OCI-LY3 (cell line): ENCODE results near the gene PLB1.

ENCODE experiments used
- H2AFZ ChIP-seq: fragments of 200-600, 300-600 bp; shearing (Covaris generic); 2 replicates; pipeline ENCODE4 v1.6.0; 2014; ENCODE audit warnings: antibody characterized with exemption, low read depth, low read length
- H3K27ac ChIP-seq: fragments of 200-600, 300-600 bp; sonication (generic); 2 replicates; pipeline ENCODE4 v1.5.1; 2014; ENCODE audit warnings: mild to moderate bottlenecking, low read length, moderate library complexity, mixed read lengths
- H3K27me3 ChIP-seq: fragments of 200-600, 300-600 bp; sonication (generic); 2 replicates; pipeline ENCODE4 v1.6.1; 2014; ENCODE audit warnings: low read depth, low read length, mixed read lengths
- H3K36me3 ChIP-seq: fragments of 200-600, 300-600 bp; sonication (generic); replicated peaks from 2 replicates; pipeline ENCODE3; 2014; ENCODE audit warnings: low read depth, low read length, mixed read lengths
- H3K4me1 ChIP-seq: fragments of 300-600, 200-600 bp; sonication (generic); 2 replicates; pipeline ENCODE4 v1.6.1; 2014; ENCODE audit warnings: low read length, mixed read lengths
- H3K4me2 ChIP-seq: fragments of 200-600, 300-600 bp; sonication (generic); 2 replicates; pipeline ENCODE4 v1.6.1; 2014; ENCODE audit warnings: low read length, mixed read lengths
- H3K4me3 ChIP-seq: fragments of 300-600, 200-600 bp; sonication (generic); 2 replicates; pipeline ENCODE4 v1.5.1; 2014; ENCODE audit warnings: antibody characterized with exemption, mild to moderate bottlenecking, low read length, moderate library complexity
- H3K79me2 ChIP-seq: fragments of 300-600, 200-600 bp; shearing (Covaris generic); 2 replicates; pipeline ENCODE4 v1.6.1; 2014; ENCODE audit warnings: mild to moderate bottlenecking, low read length, mixed read lengths
- H3K9ac ChIP-seq: fragments of 300-600, 200-600 bp; shearing (Covaris generic); 2 replicates; pipeline ENCODE4 v1.6.0; 2014; ENCODE audit warnings: mild to moderate bottlenecking, low read length, moderate library complexity
- H3K9me3 ChIP-seq: fragments of 200-600, 300-600 bp; shearing (Covaris generic); 2 replicates; pipeline ENCODE4 v1.6.1; 2014; ENCODE audit warnings: low read length, mixed read lengths; ENCODE audit not compliant: insufficient read depth
- H4K20me1 ChIP-seq: fragments of 200-600, 300-600 bp; sonication (generic); 2 replicates; pipeline ENCODE4 v1.6.1; 2016; ENCODE audit warnings: low read length, mixed read lengths; ENCODE audit not compliant: insufficient read depth
- EZH2phosphoT487 ChIP-seq: fragments of 200-600 bp; shearing (Covaris generic); IDR thresholded peaks from 2 replicates; pipeline ENCODE4 v1.6.1; 2018; ENCODE audit warnings: antibody characterized with exemption, mixed run types, low read depth
- TF ChIP-seq, protein P1 (sequence below): fragments of 200-600, 300-600 bp; sonication (generic); IDR thresholded peaks from 2 replicates; pipeline ENCODE4 v1.5.1; 2014; ENCODE audit warnings: antibody characterized with exemption, low read length, low read depth

The PLB1 gene

GRCh38 chr2:28493636-28494035, 2.2 kb upstream of the PLB1 start:
- H2AFZ ChIP-seq = no peak overlapping the region
- H4K20me1 ChIP-seq = no peaks in the 10 kb centered on the region
- no peaks in the 10 kb centered on the region for H3K36me3 ChIP-seq
- TF ChIP-seq, protein P1, sequence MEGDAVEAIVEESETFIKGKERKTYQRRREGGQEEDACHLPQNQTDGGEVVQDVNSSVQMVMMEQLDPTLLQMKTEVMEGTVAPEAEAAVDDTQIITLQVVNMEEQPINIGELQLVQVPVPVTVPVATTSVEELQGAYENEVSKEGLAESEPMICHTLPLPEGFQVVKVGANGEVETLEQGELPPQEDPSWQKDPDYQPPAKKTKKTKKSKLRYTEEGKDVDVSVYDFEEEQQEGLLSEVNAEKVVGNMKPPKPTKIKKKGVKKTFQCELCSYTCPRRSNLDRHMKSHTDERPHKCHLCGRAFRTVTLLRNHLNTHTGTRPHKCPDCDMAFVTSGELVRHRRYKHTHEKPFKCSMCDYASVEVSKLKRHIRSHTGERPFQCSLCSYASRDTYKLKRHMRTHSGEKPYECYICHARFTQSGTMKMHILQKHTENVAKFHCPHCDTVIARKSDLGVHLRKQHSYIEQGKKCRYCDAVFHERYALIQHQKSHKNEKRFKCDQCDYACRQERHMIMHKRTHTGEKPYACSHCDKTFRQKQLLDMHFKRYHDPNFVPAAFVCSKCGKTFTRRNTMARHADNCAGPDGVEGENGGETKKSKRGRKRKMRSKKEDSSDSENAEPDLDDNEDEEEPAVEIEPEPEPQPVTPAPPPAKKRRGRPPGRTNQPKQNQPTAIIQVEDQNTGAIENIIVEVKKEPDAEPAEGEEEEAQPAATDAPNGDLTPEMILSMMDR = no peak
- no peak for TF ChIP-seq EZH2phosphoT487
- no peaks in the 10 kb centered on the region for H3K27me3 ChIP-seq
- no peak overlapping the region for H3K9ac ChIP-seq
- H3K4me3 ChIP-seq = no peak overlapping the region
- no peaks in the 10 kb centered on the region for H3K4me1 ChIP-seq
- H3K79me2 ChIP-seq = no peaks in the 10 kb centered on the region
- H3K9me3 ChIP-seq = no peaks in the 10 kb centered on the region
- no peak overlapping the region for H3K27ac ChIP-seq
- no peak overlapping the region for H3K4me2 ChIP-seq

DNA sequence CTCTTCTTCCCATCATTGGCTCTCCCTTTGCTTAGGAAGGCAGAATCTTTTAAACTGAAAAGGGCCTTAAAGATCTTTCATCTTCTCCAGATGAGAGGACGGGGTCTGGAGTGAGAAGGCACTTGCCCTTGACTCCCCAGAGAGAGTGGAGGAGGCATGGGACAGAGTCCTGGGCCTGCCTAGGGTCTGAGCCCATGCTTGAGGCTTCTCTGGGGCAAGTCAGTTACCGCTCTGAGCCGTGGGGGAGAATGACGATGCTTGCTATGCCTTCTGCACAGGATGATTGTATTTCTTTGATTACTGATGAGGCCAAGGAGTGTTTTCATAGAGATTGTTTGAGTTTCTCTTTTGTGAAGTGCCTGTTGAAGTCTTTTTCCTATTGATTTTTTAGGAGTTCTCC, 921 bp downstream of the PLB1 start:
- Histone ChIP-seq H3K27ac (no peak overlapping the region), H3K79me2 (no peaks in the 10 kb centered on the region), H3K4me2 (no peak overlapping the region), H3K4me3 (no peak overlapping the region), H3K4me1 (no peaks in the 10 kb centered on the region), H3K27me3 (no peaks in the 10 kb centered on the region), H3K36me3 (no peaks in the 10 kb centered on the region), H3K9me3 (no peaks in the 10 kb centered on the region), H4K20me1 (no peaks in the 10 kb centered on the region), H2AFZ (no peak overlapping the region), H3K9ac (no peak overlapping the region)
- TF ChIP-seq, protein P1 = no peak
- TF ChIP-seq EZH2phosphoT487 = no peak

DNA sequence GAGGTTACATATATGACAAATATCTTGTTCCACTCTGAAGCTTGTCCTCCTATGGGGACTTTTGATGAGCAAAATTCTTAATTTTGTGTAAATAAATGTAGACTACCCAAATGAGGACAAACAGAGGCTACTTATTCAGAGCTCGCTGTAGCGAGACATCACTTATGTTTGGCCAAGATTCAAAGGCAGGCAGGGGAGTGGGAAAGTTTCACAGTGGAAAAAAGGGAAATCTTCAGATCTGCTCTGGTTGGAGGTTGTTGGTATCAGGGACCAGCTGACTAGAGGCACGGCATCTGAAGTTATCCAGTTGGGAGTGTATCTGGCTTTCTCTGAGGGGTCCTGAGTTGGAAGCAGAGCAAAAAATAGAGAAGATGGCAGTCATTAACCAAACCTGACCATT, 1.3 kb downstream of the PLB1 start:
- H3K36me3 ChIP-seq = no peaks in the 10 kb centered on the region
- no peak overlapping the region for H3K4me3 ChIP-seq
- TF ChIP-seq, protein P1 = no peak
- TF ChIP-seq EZH2phosphoT487 = no peak
- H3K79me2 ChIP-seq = no peaks in the 10 kb centered on the region
- H3K9ac ChIP-seq = no peak overlapping the region
- no peaks in the 10 kb centered on the region for H3K4me1 ChIP-seq
- no peak overlapping the region for H2AFZ ChIP-seq
- no peaks in the 10 kb centered on the region for H4K20me1 ChIP-seq
- H3K4me2 ChIP-seq = no peak overlapping the region
- H3K9me3 ChIP-seq = no peaks in the 10 kb centered on the region
- no peak overlapping the region for H3K27ac ChIP-seq
- H3K27me3 ChIP-seq = no peaks in the 10 kb centered on the region

DNA sequence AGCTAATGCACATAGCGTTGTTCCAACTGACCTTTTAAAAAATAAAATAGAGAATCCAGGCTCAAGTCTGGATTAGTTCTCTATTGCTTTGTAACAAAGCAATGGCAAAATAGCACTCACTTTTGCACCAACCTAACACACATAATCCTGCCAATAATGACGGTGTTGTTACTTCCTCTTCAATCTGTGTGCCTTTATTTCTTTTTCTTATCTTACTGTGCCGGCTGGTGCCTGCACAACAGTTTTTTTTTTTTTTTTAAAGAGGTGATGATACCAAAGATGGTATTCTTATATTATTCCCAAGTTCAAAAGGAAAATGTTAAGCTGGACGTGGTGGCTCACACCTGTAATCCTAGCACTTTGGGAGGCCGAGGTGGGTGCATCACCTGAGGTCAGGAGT, 3.4 kb downstream of the PLB1 start:
- Histone ChIP-seq H4K20me1 (no peaks in the 10 kb centered on the region), H3K4me2 (no peak overlapping the region), H3K4me1 (no peaks in the 10 kb centered on the region), H3K27ac (no peak overlapping the region), H3K9me3 (no peaks in the 10 kb centered on the region), H2AFZ (no peak overlapping the region), H3K79me2 (no peaks in the 10 kb centered on the region), H3K36me3 (no peaks in the 10 kb centered on the region), H3K27me3 (no peaks in the 10 kb centered on the region), H3K9ac (no peak overlapping the region), H3K4me3 (no peak overlapping the region)
- TF ChIP-seq, protein P1 = no peak
- TF ChIP-seq EZH2phosphoT487 = no peak
